ENCODE measurements around the gene KHNYN.

DNA sequence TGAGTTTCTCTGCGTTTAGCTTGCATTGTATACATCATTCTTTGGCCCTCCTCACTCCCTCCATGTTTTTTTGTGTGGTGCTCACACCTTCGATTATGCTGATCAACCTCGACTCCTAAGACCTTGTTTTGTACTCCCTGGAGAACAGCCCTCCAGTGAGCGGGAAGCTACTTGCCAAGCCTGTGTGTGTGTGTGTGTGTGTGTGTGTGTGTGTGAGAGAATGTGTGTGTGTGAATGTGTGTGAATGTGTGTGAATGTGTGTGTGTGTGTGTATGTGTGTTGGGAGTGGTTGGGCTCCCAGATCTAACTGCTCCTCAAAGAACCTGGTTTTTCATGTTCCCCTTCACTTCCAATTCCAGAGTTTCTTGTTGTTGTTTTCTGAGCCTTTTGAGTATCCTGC lies 24.9 kb upstream of the KHNYN start:
- TF ChIP-seq, protein P1, sequence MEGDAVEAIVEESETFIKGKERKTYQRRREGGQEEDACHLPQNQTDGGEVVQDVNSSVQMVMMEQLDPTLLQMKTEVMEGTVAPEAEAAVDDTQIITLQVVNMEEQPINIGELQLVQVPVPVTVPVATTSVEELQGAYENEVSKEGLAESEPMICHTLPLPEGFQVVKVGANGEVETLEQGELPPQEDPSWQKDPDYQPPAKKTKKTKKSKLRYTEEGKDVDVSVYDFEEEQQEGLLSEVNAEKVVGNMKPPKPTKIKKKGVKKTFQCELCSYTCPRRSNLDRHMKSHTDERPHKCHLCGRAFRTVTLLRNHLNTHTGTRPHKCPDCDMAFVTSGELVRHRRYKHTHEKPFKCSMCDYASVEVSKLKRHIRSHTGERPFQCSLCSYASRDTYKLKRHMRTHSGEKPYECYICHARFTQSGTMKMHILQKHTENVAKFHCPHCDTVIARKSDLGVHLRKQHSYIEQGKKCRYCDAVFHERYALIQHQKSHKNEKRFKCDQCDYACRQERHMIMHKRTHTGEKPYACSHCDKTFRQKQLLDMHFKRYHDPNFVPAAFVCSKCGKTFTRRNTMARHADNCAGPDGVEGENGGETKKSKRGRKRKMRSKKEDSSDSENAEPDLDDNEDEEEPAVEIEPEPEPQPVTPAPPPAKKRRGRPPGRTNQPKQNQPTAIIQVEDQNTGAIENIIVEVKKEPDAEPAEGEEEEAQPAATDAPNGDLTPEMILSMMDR (IDR thresholded peaks at IDR 0.05; ENCODE audit: insufficient read depth, low read length, poor library complexity, severe bottlenecking) = no peak
- no peak for TF ChIP-seq EZH2phosphoT487 (conservative IDR thresholded peaks at IDR 0.05; ENCODE audit: low read length)
